B cell (primary cell): ENCODE measurements around the gene USP36. TPM values are rescaled to one million over a fixed set of nuclear protein-coding genes. Genes with fewer than 3 reads are reported as not detected.

Experiments used
- ATAC-seq: fragments of 200-7000 bp; cut with Tn5 transposase; one replicate; pipeline ENCODE4 v1.10.0; 2021; ENCODE audit warnings: low read depth, mild to moderate bottlenecking, moderate number of reproducible peaks, moderate library complexity
- CTCF ChIA-PET: fragments of 350-600 bp; sonication (Branson Sonifier 250); formaldehyde crosslinking; loops from one replicate; lab custom pipeline; 2021; ENCODE audit warnings: antibody characterized with exemption, inconsistent platforms; lab: Charles Lee
- POLR2A ChIA-PET: fragments of 350-600 bp; sonication (Branson Sonifier 250); formaldehyde crosslinking; loops from one replicate; lab custom pipeline; 2021; ENCODE audit warnings: antibody characterized with exemption; lab: Charles Lee
- DNase-seq: peaks from one replicate; pipeline ENCODE4 v3.0.0; 2013
- H2AFZ ChIP-seq: 2 replicates; pipeline ENCODE4 v1.6.1; 2012; ENCODE audit warnings: mild to moderate bottlenecking, low read depth, low read length; ENCODE audit not compliant: insufficient read depth, poor library complexity, severe bottlenecking
- H3K27ac ChIP-seq, 2 donors: 1 replicate in 1 of 2; 2 replicates in 1 of 2; pipeline ENCODE4 v1.5.1; 2012 to 2013; ENCODE audit warnings: low read length in 2 of 2, mild to moderate bottlenecking in 2 of 2, moderate library complexity in 1 of 2
- H3K27me3 ChIP-seq, 4 experiments: fragments of 200-600 bp in 1 of 4; sonication (generic) in 1 of 4; replicated peaks in 1 of 4; 1 replicate in 2 of 4; 2 replicates in 2 of 4; pipeline versions ENCODE4 v1.6.1 to v1.7.0; 2013 to 2016; ENCODE audit warnings: low read length in 3 of 4, mild to moderate bottlenecking in 2 of 4, mixed read lengths in 1 of 4, moderate library complexity in 1 of 4; ENCODE audit not compliant: insufficient read depth in 4 of 4, control insufficient read depth in 3 of 4; ENCODE audit errors: control extremely low read depth in 1 of 4
- H3K36me3 ChIP-seq, 2 experiments: replicated peaks in 1 of 2; 1 replicate in 1 of 2; 2 replicates in 1 of 2; pipeline versions ENCODE4 v1.6.1 to v1.7.1; 2013; ENCODE audit warnings: low read length in 1 of 2; ENCODE audit not compliant: insufficient read depth in 2 of 2, control insufficient read depth in 1 of 2; ENCODE audit errors: control extremely low read depth in 1 of 2, extremely low read depth in 1 of 2
- H3K4me1 ChIP-seq, 2 donors: fragments of 200-600 bp in 1 of 2; sonication (generic) in 1 of 2; 1 replicate in 1 of 2; 2 replicates in 1 of 2; pipeline versions ENCODE4 v1.5.1 to v1.6.1; 2013 to 2017; ENCODE audit warnings: low read length in 2 of 2; ENCODE audit not compliant: control insufficient read depth in 2 of 2, insufficient read depth in 2 of 2
- H3K4me2 ChIP-seq: replicated peaks from 2 replicates; pipeline ENCODE3; 2012; ENCODE audit warnings: mild to moderate bottlenecking, low read depth, low read length; ENCODE audit not compliant: poor library complexity, severe bottlenecking
- H3K4me3 ChIP-seq, 5 experiments: fragments of 200-600 bp in 1 of 5; sonication (generic) in 1 of 5; 1 replicate in 3 of 5; 2 replicates in 2 of 5; pipeline versions ENCODE4 v1.5.1 to v1.7.0; 2011 to 2016; ENCODE audit warnings: low read length in 4 of 5, mild to moderate bottlenecking in 4 of 5, low read depth in 2 of 5, control low read depth in 1 of 5, moderate library complexity in 1 of 5; ENCODE audit not compliant: insufficient read depth in 1 of 5; ENCODE audit errors: control extremely low read depth in 1 of 5, extremely low read depth in 1 of 5
- H3K79me2 ChIP-seq: fragments of 200-600 bp; sonication (generic); one replicate; pipeline ENCODE4 v1.6.0; 2016; ENCODE audit warnings: low read length; ENCODE audit not compliant: control insufficient read depth, insufficient read depth
- H3K9ac ChIP-seq: fragments of 200-600 bp; sonication (generic); 2 replicates; pipeline ENCODE4 v1.6.1; 2017; ENCODE audit warnings: mild to moderate bottlenecking, low read length, moderate library complexity
- H3K9me3 ChIP-seq, 3 donors: one replicate each; pipeline versions ENCODE4 v1.6.1 to v1.7.1; 2013; ENCODE audit warnings: low read length in 2 of 3; ENCODE audit not compliant: control insufficient read depth in 2 of 3, insufficient read depth in 1 of 3; ENCODE audit errors: control extremely low read depth in 1 of 3
- H4K20me1 ChIP-seq: 2 replicates; pipeline ENCODE4 v1.6.0; 2012; ENCODE audit warnings: mild to moderate bottlenecking, low read length; ENCODE audit not compliant: insufficient read depth, control insufficient read depth, poor library complexity, severe bottlenecking
- H3K27ac Mint-ChIP-seq: one replicate; pipeline ENCODE4 v1.8.0; 2021; ENCODE audit warnings: mixed read lengths
- H3K27me3 Mint-ChIP-seq: one replicate; pipeline ENCODE4 v1.8.0; 2021; ENCODE audit warnings: mixed read lengths
- H3K4me1 Mint-ChIP-seq: one replicate; pipeline ENCODE4 v1.8.0; 2021; ENCODE audit warnings: mixed read lengths
- H3K4me3 Mint-ChIP-seq: one replicate; pipeline ENCODE4 v1.8.0; 2021; ENCODE audit warnings: mixed read lengths
- H3K9me3 Mint-ChIP-seq: one replicate; pipeline ENCODE4 v1.8.0; 2022; ENCODE audit warnings: mixed read lengths; ENCODE audit not compliant: insufficient read depth
- EZH2 ChIP-seq: IDR thresholded peaks from 2 replicates; pipeline ENCODE4 v1.6.1; 2012; ENCODE audit warnings: borderline replicate concordance, low read depth, mild to moderate bottlenecking, moderate library complexity, low read length; ENCODE audit not compliant: insufficient read depth, poor library complexity, severe bottlenecking
- WGBS: methylation state at CpG from one replicate; pipeline ENCODE4 v1.1.5; 2013; ENCODE audit warnings: missing lambda C conversion rate; ENCODE audit not compliant: insufficient coverage; 5-methylcytosine and 5-hydroxymethylcytosine counted together
- intact Hi-C: fragments of 100-400 bp; cut with micrococcal nuclease; formaldehyde crosslinking; loops from one replicate; pipeline ENCODE4 v1.10.0; 2022
- polyA plus RNA-seq: library from polyadenylated mRNA; depleted of rRNA; stranded (reverse); fragments of >200 nt; gene quantifications from 2 replicates; pipeline ENCODE4 v1.2.3, GENCODE V29; 2012
- total RNA-seq, 2 donors: library from RNA; stranded (reverse); fragments of 120-200 nt in 1 of 2; gene quantifications; 1 replicate in 1 of 2; 2 replicates in 1 of 2; pipeline versions ENCODE4 v1.2.3 to v1.2.4, GENCODE V29; 2013 to 2022
- TF ChIP-seq, protein P1 (sequence below): fragments of 200-600 bp; IDR thresholded peaks from one replicate; pipeline ENCODE4 v1.8.0; 2022; ENCODE audit warnings: antibody characterized with exemption, mild to moderate bottlenecking

USP36 gene
- total and polyA plus RNA-seq, 2 donors (not counting 1 experiment from before 2014, with no cell fraction given): 52.2 to 137 TPM

DNA sequence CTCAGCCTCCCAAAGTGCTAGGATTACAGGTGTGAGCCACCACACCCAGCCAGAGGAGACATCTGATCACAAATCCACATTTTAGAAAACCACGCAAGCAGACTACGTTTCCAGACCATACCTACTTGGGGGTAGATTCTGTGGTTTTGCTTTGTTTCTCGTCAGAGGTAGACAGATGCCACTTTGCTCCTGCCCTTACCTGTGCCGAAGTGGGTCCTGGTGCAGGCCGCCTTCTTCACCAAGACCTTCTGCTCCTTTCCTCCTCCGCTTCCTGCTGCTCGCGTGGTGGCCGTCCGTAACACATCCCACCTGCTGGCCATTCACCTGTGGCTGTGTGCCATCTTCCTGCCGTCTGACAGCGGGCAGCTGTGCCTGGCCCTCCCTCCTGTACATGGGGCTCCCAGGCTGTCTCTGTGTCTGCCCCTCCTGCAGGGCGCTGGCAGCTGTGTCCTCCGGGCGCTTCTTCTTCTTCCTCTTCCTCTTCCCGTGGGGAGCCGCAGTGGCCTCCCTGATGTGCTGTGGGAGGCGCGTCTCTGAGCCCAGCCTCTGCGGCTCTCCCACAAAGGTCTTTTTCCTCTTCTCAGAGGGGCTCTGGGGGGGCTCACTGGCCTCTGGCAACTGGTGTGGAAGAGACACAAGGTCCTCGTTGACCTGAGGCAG lies 37.3 kb downstream of the USP36 start:
- no peak overlapping the region for H3K4me3 ChIP-seq
- CTCF ChIA-PET: no interaction called here

DNA sequence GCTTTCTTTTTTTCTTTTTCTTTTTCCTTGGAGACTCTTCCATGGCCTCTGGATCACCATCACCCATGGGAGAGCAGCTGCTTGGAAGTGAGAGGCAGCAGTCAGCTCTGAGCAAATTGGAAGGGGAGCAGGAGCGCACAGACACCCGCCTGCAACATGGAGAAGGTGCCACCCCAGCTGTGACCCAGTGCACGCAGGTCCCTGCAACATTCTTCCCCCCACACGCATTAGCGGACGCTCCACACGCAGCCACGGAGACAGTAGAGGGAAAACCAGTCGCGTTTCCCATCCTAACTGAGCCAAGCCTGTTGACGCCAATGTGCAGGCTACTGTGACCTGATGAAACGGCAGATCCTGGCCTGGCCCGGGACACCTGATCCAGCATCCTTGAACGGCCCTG lies 38.2 kb downstream of the USP36 start:
- peaks cover 26% of the 10 kb centered on the region for H3K4me1 Mint-ChIP-seq
- no peaks in the 10 kb centered on the region for H3K27me3 Mint-ChIP-seq
- H3K27me3 ChIP-seq: no peaks in the 10 kb centered on the region
- no peak overlapping the region for H3K27ac ChIP-seq
- intact Hi-C loops: no loop called here
- H3K4me3 ChIP-seq: no peak overlapping the region
- ChIA-PET CTCF (no interaction called here), POLR2A (no interaction called here)
- no peak for TF ChIP-seq EZH2
- TF ChIP-seq, protein P1, sequence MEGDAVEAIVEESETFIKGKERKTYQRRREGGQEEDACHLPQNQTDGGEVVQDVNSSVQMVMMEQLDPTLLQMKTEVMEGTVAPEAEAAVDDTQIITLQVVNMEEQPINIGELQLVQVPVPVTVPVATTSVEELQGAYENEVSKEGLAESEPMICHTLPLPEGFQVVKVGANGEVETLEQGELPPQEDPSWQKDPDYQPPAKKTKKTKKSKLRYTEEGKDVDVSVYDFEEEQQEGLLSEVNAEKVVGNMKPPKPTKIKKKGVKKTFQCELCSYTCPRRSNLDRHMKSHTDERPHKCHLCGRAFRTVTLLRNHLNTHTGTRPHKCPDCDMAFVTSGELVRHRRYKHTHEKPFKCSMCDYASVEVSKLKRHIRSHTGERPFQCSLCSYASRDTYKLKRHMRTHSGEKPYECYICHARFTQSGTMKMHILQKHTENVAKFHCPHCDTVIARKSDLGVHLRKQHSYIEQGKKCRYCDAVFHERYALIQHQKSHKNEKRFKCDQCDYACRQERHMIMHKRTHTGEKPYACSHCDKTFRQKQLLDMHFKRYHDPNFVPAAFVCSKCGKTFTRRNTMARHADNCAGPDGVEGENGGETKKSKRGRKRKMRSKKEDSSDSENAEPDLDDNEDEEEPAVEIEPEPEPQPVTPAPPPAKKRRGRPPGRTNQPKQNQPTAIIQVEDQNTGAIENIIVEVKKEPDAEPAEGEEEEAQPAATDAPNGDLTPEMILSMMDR: no peak
- H3K4me1 ChIP-seq: peaks cover 19% of the 10 kb centered on the region in 2 donors
- no peaks in the 10 kb centered on the region for H3K9me3 Mint-ChIP-seq
- peaks cover 34% of the 10 kb centered on the region for H4K20me1 ChIP-seq
- H3K9me3 ChIP-seq: no peaks in the 10 kb centered on the region
- H3K27ac Mint-ChIP-seq: no peak overlapping the region
- H3K4me2 ChIP-seq: no peak overlapping the region
- 96% methylated on average over 13 of the region's 14 CpGs for WGBS
- peaks cover 0 to 67% of the 10 kb centered on the region in 2 experiments for H3K36me3 ChIP-seq
- no peak for ATAC-seq
- H3K9ac ChIP-seq: no peak overlapping the region
- no peak for DNase-seq
- H2AFZ ChIP-seq: no peak overlapping the region
- H3K4me3 Mint-ChIP-seq: no peak overlapping the region
- peaks cover 53% of the 10 kb centered on the region for H3K79me2 ChIP-seq

More for the DNA sequence above, 37.3 kb downstream of the USP36 start:
- H3K27ac ChIP-seq: no peak overlapping the region
- peaks cover 19% of the 10 kb centered on the region in 2 donors for H3K4me1 ChIP-seq
- no peak overlapping the region for H3K4me3 Mint-ChIP-seq
- H3K4me1 Mint-ChIP-seq: peaks cover 26% of the 10 kb centered on the region
- no peak overlapping the region for H3K9ac ChIP-seq
- ATAC-seq (no peak), DNase-seq (no peak)
- H3K36me3 ChIP-seq: peaks cover 0 to 64% of the 10 kb centered on the region in 2 experiments
- peaks cover 34% of the 10 kb centered on the region for H4K20me1 ChIP-seq
- H2AFZ ChIP-seq: no peak overlapping the region
- H3K27me3 Mint-ChIP-seq: no peaks in the 10 kb centered on the region
- intact Hi-C loops: no loop called here
- H3K9me3 ChIP-seq: no peaks in the 10 kb centered on the region
- peak overlapping the region; percentile 32 for H3K27ac Mint-ChIP-seq
- WGBS: 85% methylated on average over 17 of the region's 21 CpGs
- TF ChIP-seq EZH2: no peak
- TF ChIP-seq, protein P1: no peak
- no peaks in the 10 kb centered on the region for H3K9me3 Mint-ChIP-seq
- H3K4me2 ChIP-seq: peak overlapping the region; percentile 30
- H3K27me3 ChIP-seq: no peaks in the 10 kb centered on the region
- POLR2A ChIA-PET: interaction anchor here (0.6 kb wide), 1 partner anchor 32 kb away, joined by 5 read pairs; no protein-coding TSS in a partner anchor
- peaks cover 47% of the 10 kb centered on the region for H3K79me2 ChIP-seq
